HG02759 (cell line): ENCODE data around the gene HMG20B.
"Not testable (repeated sequence)": the region's sequence is repeated elsewhere in the genome, so short reads cannot be mapped to it uniquely, and the experiment has no call there.

ENCODE experiments used
- ATAC-seq: cut with Tn5 transposase; IDR thresholded peaks from one replicate; pipeline ENCODE4 v1.9.1; 2021; ENCODE audit warnings: mild to moderate bottlenecking, moderate library complexity; ENCODE audit not compliant: unreplicated experiment

Gene HMG20B

DNA sequence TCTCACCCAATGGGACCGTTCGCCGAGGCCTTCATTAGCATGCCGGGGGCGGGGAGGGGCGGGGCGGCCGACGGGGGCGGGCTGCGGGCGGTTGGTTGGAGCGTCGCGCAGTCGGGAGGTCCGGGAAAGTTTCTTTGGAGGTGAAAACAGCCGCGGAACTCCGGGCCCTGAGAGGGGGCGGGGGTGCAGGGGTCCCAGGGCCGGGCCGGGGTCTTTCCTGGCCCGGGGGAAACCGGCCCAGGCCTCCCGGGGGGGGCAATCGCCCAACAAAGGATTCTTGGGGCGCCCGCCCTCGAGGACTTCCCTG lies at the start of gene HMG20B:
HMG20B (plus strand) TSS at position 90 of the 307 bp plus-strand sequence. CDS start 366 bp downstream, outside the sequence.
- ATAC-seq = no peak

GRCh38 chr19:3523361-3524077 lies 49.2 kb upstream of the HMG20B start:
- no peak for ATAC-seq

- ATAC-seq = no peak
Measured at GRCh38 chr19:3524078-3524842, 48.5 kb upstream of the HMG20B start.

- no peak for ATAC-seq
Measured at GRCh38 chr19:3524904-3525451, 47.8 kb upstream of the HMG20B start.

GRCh38 chr19:3526507-3527237 lies 46.1 kb upstream of the HMG20B start:
- ATAC-seq = no peak

DNA sequence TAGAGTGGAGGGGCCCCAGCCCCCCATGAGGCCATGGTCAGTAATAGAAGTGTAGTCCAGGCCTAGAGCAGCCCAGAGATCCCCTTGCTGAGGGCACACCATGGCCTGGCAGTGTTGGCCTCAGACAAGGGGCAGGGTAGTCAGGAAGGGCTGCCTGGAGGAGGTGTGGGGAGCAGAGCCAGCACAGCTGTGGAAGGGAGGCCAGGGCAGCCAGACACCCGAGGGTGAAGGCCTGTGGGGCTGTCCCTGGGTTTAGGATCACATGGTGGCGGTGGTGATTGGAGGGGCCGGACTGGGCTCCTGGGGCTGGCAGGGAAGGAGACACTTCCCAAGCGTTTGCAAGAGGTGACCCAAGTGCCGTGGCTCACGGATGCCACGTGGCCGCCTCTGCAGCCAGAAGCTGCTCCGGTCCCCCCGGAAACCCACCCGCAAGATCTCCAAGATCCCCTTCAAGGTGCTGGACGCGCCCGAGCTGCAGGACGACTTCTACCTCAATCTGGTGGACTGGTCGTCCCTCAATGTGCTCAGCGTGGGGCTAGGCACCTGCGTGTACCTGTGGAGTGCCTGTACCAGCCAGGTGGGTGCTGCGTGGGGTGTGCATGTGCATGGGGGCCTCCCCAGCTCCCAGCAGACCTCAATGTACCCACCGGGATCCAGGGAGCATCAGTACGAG lies 45.4 kb upstream of the HMG20B start:
- ATAC-seq = no peak

DNA sequence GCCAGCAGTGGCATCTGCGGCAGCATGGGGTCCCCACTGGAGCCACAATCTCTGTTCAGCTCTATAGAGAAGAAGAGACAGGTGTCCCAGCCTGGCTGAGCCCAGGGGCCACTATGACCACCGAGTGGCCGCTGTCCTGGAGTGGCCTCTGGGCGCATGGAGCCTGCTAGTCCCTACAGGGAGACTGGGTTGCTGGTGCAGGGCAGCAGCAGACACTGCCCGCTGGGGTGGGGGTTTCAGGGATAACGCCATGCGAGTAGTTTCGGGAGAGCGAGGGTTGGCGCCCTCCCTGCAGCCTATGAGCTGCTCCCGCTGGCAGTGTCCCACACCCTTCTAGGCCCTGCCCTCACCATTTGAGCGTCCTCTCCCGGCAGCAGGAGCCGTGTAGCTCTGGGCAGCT lies 44.7 kb upstream of the HMG20B start:
- ATAC-seq = no peak

- ATAC-seq = no peak
Measured at GRCh38 chr19:3528539-3529211, 44.1 kb upstream of the HMG20B start.

DNA sequence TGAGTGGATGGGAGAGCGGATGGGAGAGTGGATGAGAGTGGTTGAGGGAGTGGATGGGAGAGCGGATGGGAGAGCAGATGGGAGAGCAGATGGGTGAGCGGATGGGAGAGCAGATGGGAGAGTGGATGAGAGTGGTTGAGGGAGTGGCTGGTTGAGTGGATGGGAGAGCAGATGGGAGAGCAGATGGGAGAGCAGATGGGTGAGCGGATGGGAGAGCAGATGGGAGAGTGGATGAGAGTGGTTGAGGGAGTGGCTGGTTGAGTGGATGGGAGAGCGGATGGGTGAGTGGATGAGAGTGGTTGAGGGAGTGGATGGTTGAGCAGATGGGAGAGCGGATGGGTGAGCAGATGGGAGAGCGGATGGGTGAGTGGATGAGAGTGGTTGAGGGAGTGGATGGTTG lies 43.4 kb upstream of the HMG20B start:
- ATAC-seq = not testable (repeated sequence)

DNA sequence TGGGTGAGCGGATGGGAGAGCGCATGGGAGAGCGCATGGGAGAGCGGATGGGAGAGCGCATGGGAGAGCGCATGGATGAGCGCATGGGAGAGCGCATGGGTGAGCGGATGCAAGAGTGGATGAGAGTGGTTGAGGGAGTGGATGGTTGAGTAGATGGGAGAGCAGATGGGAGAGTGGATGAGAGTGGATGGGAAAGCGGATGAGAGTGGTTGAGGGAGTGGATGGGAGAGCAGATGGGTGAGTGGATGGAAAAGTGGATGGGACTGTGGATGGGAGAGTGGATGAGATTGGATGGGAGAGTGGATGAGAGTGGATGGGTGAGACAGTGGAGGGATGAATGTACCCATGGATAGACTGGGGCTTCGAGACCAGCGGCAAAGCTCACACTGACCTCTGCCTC lies 42.4 kb upstream of the HMG20B start:
- no peak for ATAC-seq

DNA sequence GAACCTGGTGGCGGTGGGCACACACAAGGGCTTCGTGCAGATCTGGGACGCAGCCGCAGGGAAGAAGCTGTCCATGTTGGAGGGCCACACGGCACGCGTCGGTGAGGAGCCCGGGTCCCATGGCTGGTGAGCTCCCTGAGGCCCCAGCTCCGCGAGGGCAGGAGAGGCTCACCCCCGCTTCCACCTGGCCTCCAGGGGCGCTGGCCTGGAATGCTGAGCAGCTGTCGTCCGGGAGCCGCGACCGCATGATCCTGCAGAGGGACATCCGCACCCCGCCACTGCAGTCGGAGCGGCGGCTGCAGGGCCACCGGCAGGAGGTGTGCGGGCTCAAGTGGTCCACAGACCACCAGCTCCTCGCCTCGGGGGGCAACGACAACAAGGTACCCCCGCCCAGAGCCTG lies 41.0 kb upstream of the HMG20B start:
- no peak for ATAC-seq

DNA sequence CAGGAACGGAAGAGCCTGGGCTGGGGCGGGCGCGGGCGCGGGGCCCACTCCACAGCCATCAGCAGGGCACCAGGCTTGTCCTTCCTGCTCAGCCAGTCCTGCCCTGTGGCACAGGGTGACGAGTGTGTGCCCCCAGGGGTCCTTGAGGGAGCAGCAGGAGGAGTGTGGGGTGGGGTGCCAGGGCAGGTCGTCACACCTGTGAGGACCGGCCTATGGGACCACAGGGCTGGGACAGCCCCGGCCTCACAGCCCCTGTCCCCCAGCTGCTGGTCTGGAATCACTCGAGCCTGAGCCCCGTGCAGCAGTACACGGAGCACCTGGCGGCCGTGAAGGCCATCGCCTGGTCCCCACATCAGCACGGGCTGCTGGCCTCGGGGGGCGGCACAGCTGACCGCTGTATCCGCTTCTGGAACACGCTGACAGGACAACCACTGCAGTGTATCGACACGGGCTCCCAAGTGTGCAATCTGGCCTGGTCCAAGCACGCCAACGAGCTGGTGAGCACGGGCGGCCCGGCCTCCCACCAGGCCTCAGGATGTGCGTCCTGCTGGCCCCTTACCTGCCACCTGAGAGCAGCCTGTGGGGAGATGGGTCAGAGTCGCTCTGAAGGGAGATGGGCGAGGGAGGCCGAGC lies 40.5 kb upstream of the HMG20B start:
- no peak for ATAC-seq

DNA sequence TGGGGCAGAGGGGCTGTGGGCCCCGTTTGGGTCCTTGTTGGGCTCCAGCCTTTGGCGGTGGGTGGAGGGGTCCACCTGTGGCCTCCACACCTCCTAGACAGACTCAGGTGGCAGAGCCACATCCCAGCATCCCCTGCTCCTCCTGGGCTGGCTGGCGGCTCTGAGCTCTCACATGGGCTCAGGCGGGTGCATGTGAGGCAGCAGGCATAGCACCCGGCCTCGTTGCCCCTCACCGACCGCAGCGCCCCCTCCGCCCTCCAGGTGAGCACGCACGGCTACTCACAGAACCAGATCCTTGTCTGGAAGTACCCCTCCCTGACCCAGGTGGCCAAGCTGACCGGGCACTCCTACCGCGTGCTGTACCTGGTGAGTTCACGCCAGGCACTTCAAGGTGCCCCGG lies 39.7 kb upstream of the HMG20B start:
- ATAC-seq = no peak

DNA sequence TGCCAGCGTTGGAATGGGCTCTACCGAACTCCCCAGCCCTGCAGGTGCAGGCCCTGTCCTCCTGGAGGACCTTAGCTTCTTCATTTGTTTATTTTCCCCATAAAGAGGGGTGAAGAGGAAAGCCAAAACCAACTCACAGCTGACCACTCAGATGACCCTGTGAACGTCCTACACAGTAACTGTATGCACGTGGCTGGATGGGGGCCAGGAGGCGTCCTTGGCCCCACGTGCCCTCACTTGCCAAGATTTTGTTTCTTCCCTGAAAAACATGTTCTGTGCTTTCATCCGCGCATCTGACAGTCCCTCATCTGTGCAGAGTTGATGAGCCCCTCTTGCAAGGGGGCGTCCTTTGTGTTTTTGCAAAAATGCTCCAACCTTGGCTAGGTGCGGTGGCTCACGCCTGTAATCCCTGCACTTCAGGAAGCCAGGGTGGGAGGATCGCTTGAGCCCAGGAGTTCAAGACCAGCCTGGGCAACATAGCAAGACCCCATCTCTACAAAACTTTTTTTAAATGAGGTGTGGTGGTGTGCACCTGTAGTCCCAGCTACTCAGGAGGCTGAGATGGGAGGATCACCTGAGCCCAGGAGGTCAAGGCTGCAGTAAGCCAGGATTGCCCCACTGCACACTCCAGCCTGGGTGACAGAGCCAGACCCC lies 39.1 kb upstream of the HMG20B start:
- no peak for ATAC-seq

- no peak for ATAC-seq
Measured at GRCh38 chr19:3534375-3535234, 38.1 kb upstream of the HMG20B start.

- ATAC-seq = no peak
Measured at GRCh38 chr19:3535235-3535535, 37.6 kb upstream of the HMG20B start.

DNA sequence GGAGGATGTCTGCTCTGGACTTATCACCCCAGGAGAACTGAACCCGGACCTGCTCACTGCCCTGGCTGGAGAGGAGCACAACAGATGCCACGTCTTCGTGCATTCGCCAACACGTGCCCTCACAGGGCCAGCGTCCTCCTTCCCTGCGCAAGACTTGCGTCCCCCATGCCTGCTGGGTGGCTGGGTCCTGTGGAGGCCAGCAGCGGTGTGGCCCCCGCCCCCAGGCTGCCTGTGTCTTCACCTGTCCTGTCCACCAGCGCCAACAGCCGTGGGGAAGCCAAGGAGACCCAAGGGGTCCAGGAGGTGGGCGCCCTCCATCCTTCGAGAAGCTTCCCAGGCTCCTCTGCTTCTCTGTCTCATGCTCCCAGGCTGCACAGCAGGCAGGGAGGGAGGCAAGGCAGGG lies 37.2 kb upstream of the HMG20B start:
- ATAC-seq = no peak

GRCh38 chr19:3535981-3536380 lies 36.8 kb upstream of the HMG20B start:
- no peak for ATAC-seq
